Chondrocyte (in vitro differentiated cells): Measurements from ENCODE around the gene OBI1. TPM values are rescaled to one million over a fixed set of nuclear protein-coding genes. Genes with fewer than 3 reads are reported as not detected.

Experiments used
- DNase-seq: peaks from one replicate; pipeline ENCODE4 v3.0.0; 2021; ENCODE audit warnings: mixed read lengths, low spot score
- H3K27ac Mint-ChIP-seq: one replicate; pipeline ENCODE4 v1.8.0; 2021; ENCODE audit warnings: mild to moderate bottlenecking, moderate library complexity, mixed read lengths; ENCODE audit not compliant: unreplicated experiment
- H3K27me3 Mint-ChIP-seq: 2 replicates; pipeline ENCODE4 v1.8.0; 2021; ENCODE audit warnings: low read depth, mixed read lengths
- H3K36me3 Mint-ChIP-seq: 2 replicates; pipeline ENCODE4 v1.8.0; 2021; ENCODE audit warnings: low read depth, mixed read lengths
- H3K4me1 Mint-ChIP-seq: 2 replicates; pipeline ENCODE4 v1.8.0; 2021; ENCODE audit warnings: low read depth, mild to moderate bottlenecking, mixed read lengths
- H3K4me3 Mint-ChIP-seq: one replicate; pipeline ENCODE4 v1.8.0; 2021; ENCODE audit warnings: mild to moderate bottlenecking, moderate library complexity, mixed read lengths; ENCODE audit not compliant: unreplicated experiment
- H3K9me3 Mint-ChIP-seq: 2 replicates; pipeline ENCODE4 v1.8.0; 2021; ENCODE audit warnings: low read depth, mixed read lengths
- total RNA-seq: library from RNA; stranded (reverse); gene quantifications from 3 replicates; pipeline ENCODE4 v1.2.1, GENCODE V29; 2021
- TF ChIP-seq, protein P1 (sequence below): fragments of 200-600 bp; sonication (generic); IDR thresholded peaks from 2 replicates; pipeline ENCODE4 v1.5.0; 2021; ENCODE audit warnings: antibody characterized with exemption, mild to moderate bottlenecking, moderate library complexity

OBI1 gene
- total RNA-seq, 1 donor from 2014 or later: 8.8 TPM

DNA sequence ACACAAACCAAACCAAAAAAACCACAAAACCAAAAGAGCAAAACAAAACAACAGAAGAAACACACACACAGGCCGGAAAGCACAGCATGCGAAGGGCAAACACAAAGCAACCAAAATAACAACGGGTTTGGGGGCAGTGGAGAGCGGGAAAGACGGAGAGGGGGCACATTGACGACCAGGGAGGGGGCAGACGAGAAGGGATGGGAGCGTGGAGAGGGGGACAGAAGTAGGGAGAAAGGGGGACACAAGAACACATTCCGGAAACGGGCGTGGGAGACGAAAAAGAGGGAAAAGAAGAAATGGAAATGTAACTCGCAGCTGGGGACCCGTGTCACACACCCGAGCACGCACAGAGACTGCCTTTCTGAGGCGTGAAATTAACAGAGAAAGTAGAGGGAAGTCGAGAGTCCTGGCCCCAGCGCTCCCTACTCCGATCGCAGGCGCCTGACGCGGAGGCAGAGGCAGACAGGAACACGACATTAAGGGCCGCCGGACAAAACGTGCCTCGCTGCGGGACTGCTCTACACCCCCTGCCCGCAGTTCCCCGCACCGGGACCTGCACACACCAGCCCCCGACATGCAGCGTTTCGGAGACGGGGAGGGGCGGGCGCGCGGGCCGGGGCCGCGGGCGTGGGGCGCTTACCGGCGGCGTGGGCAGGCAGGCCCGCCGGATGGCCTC lies 56.3 kb downstream of the OBI1 start:
- DNase-seq: peak; percentile 83
- H3K9me3 Mint-ChIP-seq: no peaks in the 10 kb centered on the region
- peak overlapping the region; percentile 60 for H3K4me3 Mint-ChIP-seq
- H3K36me3 Mint-ChIP-seq: peaks cover 8% of the 10 kb centered on the region
- H3K4me1 Mint-ChIP-seq: peaks cover 18% of the 10 kb centered on the region
- no peak overlapping the region for H3K27ac Mint-ChIP-seq
- peaks cover 81% of the 10 kb centered on the region for H3K27me3 Mint-ChIP-seq
- TF ChIP-seq, protein P1, sequence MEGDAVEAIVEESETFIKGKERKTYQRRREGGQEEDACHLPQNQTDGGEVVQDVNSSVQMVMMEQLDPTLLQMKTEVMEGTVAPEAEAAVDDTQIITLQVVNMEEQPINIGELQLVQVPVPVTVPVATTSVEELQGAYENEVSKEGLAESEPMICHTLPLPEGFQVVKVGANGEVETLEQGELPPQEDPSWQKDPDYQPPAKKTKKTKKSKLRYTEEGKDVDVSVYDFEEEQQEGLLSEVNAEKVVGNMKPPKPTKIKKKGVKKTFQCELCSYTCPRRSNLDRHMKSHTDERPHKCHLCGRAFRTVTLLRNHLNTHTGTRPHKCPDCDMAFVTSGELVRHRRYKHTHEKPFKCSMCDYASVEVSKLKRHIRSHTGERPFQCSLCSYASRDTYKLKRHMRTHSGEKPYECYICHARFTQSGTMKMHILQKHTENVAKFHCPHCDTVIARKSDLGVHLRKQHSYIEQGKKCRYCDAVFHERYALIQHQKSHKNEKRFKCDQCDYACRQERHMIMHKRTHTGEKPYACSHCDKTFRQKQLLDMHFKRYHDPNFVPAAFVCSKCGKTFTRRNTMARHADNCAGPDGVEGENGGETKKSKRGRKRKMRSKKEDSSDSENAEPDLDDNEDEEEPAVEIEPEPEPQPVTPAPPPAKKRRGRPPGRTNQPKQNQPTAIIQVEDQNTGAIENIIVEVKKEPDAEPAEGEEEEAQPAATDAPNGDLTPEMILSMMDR: no peak

DNA sequence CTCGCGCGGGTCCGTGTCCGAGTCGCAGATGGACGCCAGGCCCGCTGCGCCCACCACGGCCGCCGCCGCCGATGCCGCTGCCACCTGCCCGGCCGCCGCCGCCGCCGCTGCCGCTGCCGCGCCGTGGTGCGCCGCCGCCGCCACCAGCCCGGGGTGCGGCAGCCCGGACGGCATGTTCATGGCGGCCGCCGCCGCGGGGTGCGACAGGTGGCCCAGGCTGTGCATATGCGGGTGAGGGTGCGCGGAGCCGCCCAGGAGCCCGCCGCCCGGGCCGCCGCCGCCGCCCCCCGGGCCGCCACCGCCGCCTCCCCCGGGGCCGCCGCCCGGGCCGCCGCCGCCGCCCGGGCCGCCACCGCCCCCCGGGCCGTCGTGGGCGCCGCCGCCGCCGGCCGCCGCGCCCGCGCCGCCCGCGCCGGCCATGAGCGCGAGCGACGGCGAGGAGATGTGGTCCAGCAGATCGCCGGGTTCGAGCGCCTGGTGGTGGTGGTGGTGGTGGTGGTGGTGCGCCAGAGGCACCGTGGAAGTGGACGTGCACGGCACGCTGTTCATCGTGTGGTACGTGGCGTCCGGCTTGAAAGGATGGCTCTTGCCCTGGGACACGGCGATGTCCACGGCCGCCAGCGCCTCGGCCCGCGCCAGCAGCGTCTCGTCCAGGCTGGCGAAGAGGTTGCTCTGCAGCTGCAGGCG lies 56.9 kb downstream of the OBI1 start:
- H3K4me1 Mint-ChIP-seq: peaks cover 18% of the 10 kb centered on the region
- peak overlapping the region; percentile 60 for H3K4me3 Mint-ChIP-seq
- H3K27me3 Mint-ChIP-seq: peaks cover 82% of the 10 kb centered on the region
- H3K36me3 Mint-ChIP-seq: peaks cover 8% of the 10 kb centered on the region
- DNase-seq: no peak
- no peaks in the 10 kb centered on the region for H3K9me3 Mint-ChIP-seq
- TF ChIP-seq, protein P1: no peak
- H3K27ac Mint-ChIP-seq: no peak overlapping the region

DNA sequence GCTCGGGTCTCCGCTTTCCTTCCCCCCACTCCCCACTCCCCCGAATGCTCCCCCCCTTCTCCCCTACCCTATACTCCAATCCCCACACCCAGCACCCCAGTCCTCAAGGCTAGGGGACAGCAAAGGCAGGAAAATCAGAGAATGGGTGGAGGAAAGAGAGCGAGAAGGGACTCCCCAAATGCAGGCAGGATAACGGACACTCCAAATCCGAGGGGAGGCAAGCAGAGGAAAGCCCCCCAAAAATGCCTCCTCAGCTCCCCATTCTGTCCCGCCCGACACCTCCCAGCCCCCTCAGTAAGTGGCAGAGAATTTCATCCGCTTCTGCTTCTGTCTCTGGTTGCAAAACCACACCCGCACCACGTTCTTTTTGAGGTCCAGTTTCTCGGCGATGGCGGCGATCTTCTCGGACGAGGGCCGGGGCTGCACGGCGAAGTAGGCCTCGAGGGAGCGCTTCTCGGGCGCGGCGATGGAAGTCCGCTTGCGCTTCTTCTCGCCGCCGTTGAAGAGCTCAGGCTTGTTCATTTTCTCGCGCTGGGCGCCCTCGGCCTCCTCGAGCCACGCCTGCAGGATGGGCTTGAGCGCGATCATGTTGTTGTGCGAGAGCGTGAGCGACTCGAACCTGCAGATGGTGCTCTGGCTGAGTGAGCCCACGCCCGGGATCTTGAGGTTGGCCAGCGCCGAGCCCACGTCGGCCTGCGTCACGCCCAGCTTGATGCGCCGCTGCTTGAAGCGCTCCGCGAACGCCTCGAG lies 57.7 kb downstream of the OBI1 start:
- TF ChIP-seq, protein P1: no peak
- Mint-ChIP-seq H3K9me3 (no peaks in the 10 kb centered on the region), H3K4me1 (peaks cover 19% of the 10 kb centered on the region), H3K36me3 (peaks cover 5% of the 10 kb centered on the region), H3K4me3 (peak overlapping the region; percentile 46), H3K27ac (no peak overlapping the region), H3K27me3 (peaks cover 81% of the 10 kb centered on the region)
- DNase-seq: peak; percentile 70

DNA sequence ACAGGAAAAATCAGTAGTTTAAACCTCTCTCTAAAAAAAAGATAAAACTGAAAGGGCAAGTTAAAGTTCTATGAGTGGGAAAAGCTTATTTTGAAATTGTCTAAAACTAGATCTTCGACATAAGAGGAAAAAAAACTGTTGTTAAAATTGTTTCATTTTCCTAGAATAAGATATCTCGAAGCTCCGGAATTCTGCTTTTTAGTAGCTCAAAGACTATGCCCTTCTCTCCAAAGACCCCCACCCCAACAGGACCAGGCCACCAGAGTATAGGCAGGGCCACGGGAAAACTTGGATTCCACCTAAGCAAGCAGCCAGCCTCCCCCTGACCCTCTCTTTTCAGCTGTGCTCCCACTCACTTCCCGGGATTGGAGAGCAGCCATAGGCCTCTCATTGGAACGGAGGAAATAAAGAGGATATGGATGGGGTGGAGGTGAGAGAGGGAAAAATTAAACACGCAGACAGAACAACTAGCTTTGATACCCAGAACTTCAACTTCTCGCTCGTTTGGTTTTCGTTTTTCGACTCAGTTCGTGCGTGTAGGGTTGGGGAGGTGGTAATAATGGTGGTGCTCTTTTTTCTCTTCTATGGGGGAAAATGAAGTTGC lies 58.6 kb downstream of the OBI1 start:
- no peaks in the 10 kb centered on the region for H3K9me3 Mint-ChIP-seq
- peaks cover 20% of the 10 kb centered on the region for H3K4me1 Mint-ChIP-seq
- TF ChIP-seq, protein P1: no peak
- H3K4me3 Mint-ChIP-seq: no peak overlapping the region
- peaks cover 77% of the 10 kb centered on the region for H3K27me3 Mint-ChIP-seq
- DNase-seq: no peak
- no peak overlapping the region for H3K27ac Mint-ChIP-seq
- peaks cover 5% of the 10 kb centered on the region for H3K36me3 Mint-ChIP-seq
